Measurements from ENCODE around the gene PHAF1. TPM values are rescaled to one million over a fixed set of nuclear protein-coding genes. Genes with fewer than 3 reads are reported as not detected.

The PHAF1 gene
- total and polyA plus RNA-seq, 2 of the 13 experiments (the other 11 are each of a cell fraction or from before 2014, with no cell fraction given), result 48.3 to 174 TPM

DNA sequence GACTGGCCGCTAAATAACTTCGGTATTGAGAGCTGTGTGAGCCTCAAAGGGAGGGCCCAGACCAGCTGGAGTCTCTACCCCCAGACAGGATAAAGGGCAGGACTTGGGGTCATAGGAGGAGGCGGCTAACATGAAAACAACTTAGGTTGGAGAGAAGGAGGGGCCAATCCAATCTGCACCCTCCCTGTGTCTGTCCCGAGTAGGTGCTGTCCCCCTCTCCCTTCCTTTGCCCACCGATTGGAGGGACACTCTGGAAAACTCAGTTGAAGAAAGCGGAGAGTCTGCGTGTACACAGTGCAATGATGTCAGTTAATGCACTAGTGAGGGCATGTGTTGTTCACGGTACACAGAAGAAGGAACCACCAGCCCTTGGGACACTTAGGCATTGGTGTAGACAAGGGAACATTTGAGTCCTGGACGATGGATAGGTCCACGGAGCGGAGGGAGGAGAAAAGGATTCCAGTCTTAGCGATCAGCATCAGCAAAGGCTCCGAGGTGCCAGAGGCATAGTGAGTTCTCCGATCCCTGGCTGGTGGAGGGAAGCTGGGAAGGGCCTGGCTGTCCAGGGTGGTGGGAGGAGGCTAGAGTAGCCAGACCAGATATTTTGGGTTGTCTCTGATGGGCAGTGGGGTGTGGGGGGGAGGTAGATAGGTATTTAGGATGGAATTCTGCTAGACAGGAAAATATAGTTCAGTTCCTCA lies 61.4 kb downstream of the PHAF1 start (continued):
- TF ChIP-seq SIX4 (CRISPR knock-in tag; IDR thresholded peaks at IDR 0.05), result no peak
- no peak for TF ChIP-seq RBAK (CRISPR knock-in tag; IDR thresholded peaks at IDR 0.05)
- no peak for TF ChIP-seq KDM6A (CRISPR knock-in tag; IDR thresholded peaks at IDR 0.05; ENCODE audit: low read depth)
- TF ChIP-seq NCOA1 (CRISPR knock-in tag; IDR thresholded peaks at IDR 0.05), result no peak
- no peak for TF ChIP-seq TOPORS (CRISPR knock-in tag; IDR thresholded peaks at IDR 0.05)
- TF ChIP-seq, protein P1, sequence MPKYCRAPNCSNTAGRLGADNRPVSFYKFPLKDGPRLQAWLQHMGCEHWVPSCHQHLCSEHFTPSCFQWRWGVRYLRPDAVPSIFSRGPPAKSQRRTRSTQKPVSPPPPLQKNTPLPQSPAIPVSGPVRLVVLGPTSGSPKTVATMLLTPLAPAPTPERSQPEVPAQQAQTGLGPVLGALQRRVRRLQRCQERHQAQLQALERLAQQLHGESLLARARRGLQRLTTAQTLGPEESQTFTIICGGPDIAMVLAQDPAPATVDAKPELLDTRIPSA (CRISPR knock-in tag; IDR thresholded peaks at IDR 0.05; ENCODE audit: borderline replicate concordance), result no peak; the same call in 1 of the 2 replicates
- no peak for TF ChIP-seq STAT5B (CRISPR knock-in tag; IDR thresholded peaks at IDR 0.05)
- TF ChIP-seq FOXJ3 (CRISPR knock-in tag; IDR thresholded peaks at IDR 0.05; ENCODE audit: borderline replicate concordance), result no peak
- TF ChIP-seq, protein P2, sequence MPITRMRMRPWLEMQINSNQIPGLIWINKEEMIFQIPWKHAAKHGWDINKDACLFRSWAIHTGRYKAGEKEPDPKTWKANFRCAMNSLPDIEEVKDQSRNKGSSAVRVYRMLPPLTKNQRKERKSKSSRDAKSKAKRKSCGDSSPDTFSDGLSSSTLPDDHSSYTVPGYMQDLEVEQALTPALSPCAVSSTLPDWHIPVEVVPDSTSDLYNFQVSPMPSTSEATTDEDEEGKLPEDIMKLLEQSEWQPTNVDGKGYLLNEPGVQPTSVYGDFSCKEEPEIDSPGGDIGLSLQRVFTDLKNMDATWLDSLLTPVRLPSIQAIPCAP (CRISPR knock-in tag; IDR thresholded peaks at IDR 0.05; ENCODE audit: low read depth), result 0 out of 2 replicates have a peak, but pooled peaks have one; percentile 45
- no peak for TF ChIP-seq HNRNPK (IDR thresholded peaks at IDR 0.05; ENCODE audit: low read depth, low read length, poor library complexity, severe bottlenecking)
- TF ChIP-seq SNRNP70 (IDR thresholded peaks at IDR 0.05; ENCODE audit: low read depth, low read length), result no peak
- TF ChIP-seq, protein P3, sequence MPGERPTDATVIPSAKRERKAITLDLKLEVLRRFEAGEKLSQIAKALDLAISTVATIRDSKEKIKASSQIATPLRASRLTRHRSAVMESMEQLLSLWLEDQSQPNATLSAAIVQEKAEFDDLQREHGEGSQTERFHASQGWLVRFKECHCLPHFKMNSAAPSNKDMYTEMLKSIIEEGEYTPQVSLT (CRISPR knock-in tag; IDR thresholded peaks at IDR 0.05; ENCODE audit: borderline replicate concordance, low read depth), result no peak
- no peak for TF ChIP-seq MTA3 (CRISPR knock-in tag; IDR thresholded peaks at IDR 0.05)
- no peak for TF ChIP-seq MED13 (CRISPR knock-in tag; IDR thresholded peaks at IDR 0.05)

Data from HepG2 (cell line).